ENCODE measurements around the gene OR10H5.
"Not testable (repeated sequence)": the region's sequence is repeated elsewhere in the genome, so short reads cannot be mapped to it uniquely, and the experiment has no call there.

Gene OR10H5

GRCh38 chr19:15811476-15811875 lies 24.0 kb downstream of the OR10H5 start:
- H3K27me3 ChIP-seq (ENCODE audit: control insufficient read depth, insufficient read depth, low read length) = peaks cover 44% of the 10 kb centered on the region
- no peaks in the 10 kb centered on the region; the same call in 1 of the 2 replicates for H3K9me3 ChIP-seq (ENCODE audit: control insufficient read depth, insufficient read depth, low read depth, low read length)
- no peaks in the 10 kb centered on the region for H3K36me3 ChIP-seq (ENCODE audit: control insufficient read depth, insufficient read depth, low read length)
- no peaks in the 10 kb centered on the region for H3K4me1 ChIP-seq (ENCODE audit: control insufficient read depth, insufficient read depth, low read length)
- no peak overlapping the region for H3K4me3 ChIP-seq (ENCODE audit: low read depth, low read length)
- H3K27ac ChIP-seq (ENCODE audit: low read depth, low read length) = no peak overlapping the region
- H3K9ac ChIP-seq (ENCODE audit: low read length) = no peak overlapping the region

GRCh38 chr19:15812060-15812722 lies 24.7 kb downstream of the OR10H5 start:
- H3K27ac ChIP-seq (ENCODE audit: low read depth, low read length) = no peak overlapping the region
- no peak overlapping the region for H3K9ac ChIP-seq (ENCODE audit: low read length)
- no peaks in the 10 kb centered on the region for H3K4me1 ChIP-seq (ENCODE audit: control insufficient read depth, insufficient read depth, low read length)
- no peak overlapping the region for H3K4me3 ChIP-seq (ENCODE audit: low read depth, low read length)
- no peaks in the 10 kb centered on the region; the same call in 1 of the 2 replicates for H3K9me3 ChIP-seq (ENCODE audit: control insufficient read depth, insufficient read depth, low read depth, low read length)
- peaks cover 44% of the 10 kb centered on the region for H3K27me3 ChIP-seq (ENCODE audit: control insufficient read depth, insufficient read depth, low read length)
- no peaks in the 10 kb centered on the region for H3K36me3 ChIP-seq (ENCODE audit: control insufficient read depth, insufficient read depth, low read length)

GRCh38 chr19:15813916-15814315 lies 26.5 kb downstream of the OR10H5 start:
- Histone ChIP-seq H3K36me3 (ENCODE audit: control insufficient read depth, insufficient read depth, low read length) (no peaks in the 10 kb centered on the region), H3K27me3 (ENCODE audit: control insufficient read depth, insufficient read depth, low read length) (peaks cover 44% of the 10 kb centered on the region), H3K4me3 (ENCODE audit: low read depth, low read length) (no peak overlapping the region), H3K9me3 (ENCODE audit: control insufficient read depth, insufficient read depth, low read depth, low read length) (no peaks in the 10 kb centered on the region; the same call in 1 of the 2 replicates), H3K4me1 (ENCODE audit: control insufficient read depth, insufficient read depth, low read length) (no peaks in the 10 kb centered on the region), H3K27ac (ENCODE audit: low read depth, low read length) (no peak overlapping the region), H3K9ac (ENCODE audit: low read length) (no peak overlapping the region)

- peaks cover 44% of the 10 kb centered on the region for H3K27me3 ChIP-seq (ENCODE audit: control insufficient read depth, insufficient read depth, low read length)
- H3K4me3 ChIP-seq (ENCODE audit: low read depth, low read length) = no peak within 1 kb of the TSS
- no peaks in the 10 kb centered on the region for H3K4me1 ChIP-seq (ENCODE audit: control insufficient read depth, insufficient read depth, low read length)
- H3K36me3 ChIP-seq (ENCODE audit: control insufficient read depth, insufficient read depth, low read length) = no peaks in the 10 kb centered on the region
- no peak within 1 kb of the TSS for H3K27ac ChIP-seq (ENCODE audit: low read depth, low read length)
- H3K9ac ChIP-seq (ENCODE audit: low read length) = no peak within 1 kb of the TSS
- no peaks in the 10 kb centered on the region; the same call in 1 of the 2 replicates for H3K9me3 ChIP-seq (ENCODE audit: control insufficient read depth, insufficient read depth, low read depth, low read length)
These were observed 27.8 kb downstream of the OR10H5 start, which contains the start of gene OR10H1 for GRCh38 chr19:15815306-15815705. TSS of gene OR10H1 (minus strand) at chr19:15815664. CDS start at chr19:15808037, 7,627 bp downstream.

- H3K4me3 ChIP-seq (ENCODE audit: low read depth, low read length) = no peak overlapping the region
- no peak overlapping the region for H3K27ac ChIP-seq (ENCODE audit: low read depth, low read length)
- no peaks in the 10 kb centered on the region for H3K4me1 ChIP-seq (ENCODE audit: control insufficient read depth, insufficient read depth, low read length)
- peaks cover 2% of the 10 kb centered on the region; the same call in 1 of the 2 replicates for H3K27me3 ChIP-seq (ENCODE audit: control insufficient read depth, insufficient read depth, low read length)
- no peak overlapping the region for H3K9ac ChIP-seq (ENCODE audit: low read length)
- H3K36me3 ChIP-seq (ENCODE audit: control insufficient read depth, insufficient read depth, low read length) = no peaks in the 10 kb centered on the region
- no peaks in the 10 kb centered on the region; the same call in 1 of the 2 replicates for H3K9me3 ChIP-seq (ENCODE audit: control insufficient read depth, insufficient read depth, low read depth, low read length)
These were observed 33.2 kb downstream of the OR10H5 start for GRCh38 chr19:15820646-15821045.

GRCh38 chr19:15825753-15826152 lies 38.3 kb downstream of the OR10H5 start:
- no peak overlapping the region for H3K4me3 ChIP-seq (ENCODE audit: low read depth, low read length)
- H3K9me3 ChIP-seq (ENCODE audit: control insufficient read depth, insufficient read depth, low read depth, low read length) = peaks cover 5% of the 10 kb centered on the region; the same call in 1 of the 2 replicates
- H3K4me1 ChIP-seq (ENCODE audit: control insufficient read depth, insufficient read depth, low read length) = no peaks in the 10 kb centered on the region
- no peak overlapping the region for H3K27ac ChIP-seq (ENCODE audit: low read depth, low read length)
- no peak overlapping the region for H3K9ac ChIP-seq (ENCODE audit: low read length)
- peaks cover 4% of the 10 kb centered on the region; the same call in 1 of the 2 replicates for H3K27me3 ChIP-seq (ENCODE audit: control insufficient read depth, insufficient read depth, low read length)
- no peaks in the 10 kb centered on the region for H3K36me3 ChIP-seq (ENCODE audit: control insufficient read depth, insufficient read depth, low read length)

GRCh38 chr19:15828121-15828610 lies 40.7 kb downstream of the OR10H5 start:
- Histone ChIP-seq H3K27me3 (ENCODE audit: control insufficient read depth, insufficient read depth, low read length) (peaks cover 11% of the 10 kb centered on the region; the same call in 1 of the 2 replicates), H3K9me3 (ENCODE audit: control insufficient read depth, insufficient read depth, low read depth, low read length) (peaks cover 5% of the 10 kb centered on the region; the same call in 1 of the 2 replicates), H3K36me3 (ENCODE audit: control insufficient read depth, insufficient read depth, low read length) (no peaks in the 10 kb centered on the region), H3K4me1 (ENCODE audit: control insufficient read depth, insufficient read depth, low read length) (no peaks in the 10 kb centered on the region), H3K9ac (ENCODE audit: low read length) (no peak overlapping the region), H3K27ac (ENCODE audit: low read depth, low read length) (no peak overlapping the region), H3K4me3 (ENCODE audit: low read depth, low read length) (no peak overlapping the region)

GRCh38 chr19:15828611-15829305 lies 41.3 kb downstream of the OR10H5 start:
- H3K9me3 ChIP-seq (ENCODE audit: control insufficient read depth, insufficient read depth, low read depth, low read length); H3K27ac ChIP-seq (ENCODE audit: low read depth, low read length); H3K36me3 ChIP-seq (ENCODE audit: control insufficient read depth, insufficient read depth, low read length); H3K4me1 ChIP-seq (ENCODE audit: control insufficient read depth, insufficient read depth, low read length); H3K4me3 ChIP-seq (ENCODE audit: low read depth, low read length); H3K9ac ChIP-seq (ENCODE audit: low read length): not testable (repeated sequence)
- peaks cover 17% of the 10 kb centered on the region; the same call in 1 of the 2 replicates for H3K27me3 ChIP-seq (ENCODE audit: control insufficient read depth, insufficient read depth, low read length)

GRCh38 chr19:15829306-15829698 lies 41.8 kb downstream of the OR10H5 start:
- H3K27me3 ChIP-seq (ENCODE audit: control insufficient read depth, insufficient read depth, low read length) = peaks cover 17% of the 10 kb centered on the region; the same call in 1 of the 2 replicates
- H3K4me1 ChIP-seq (ENCODE audit: control insufficient read depth, insufficient read depth, low read length) = no peaks in the 10 kb centered on the region
- H3K9me3 ChIP-seq (ENCODE audit: control insufficient read depth, insufficient read depth, low read depth, low read length) = peaks cover 5% of the 10 kb centered on the region; the same call in 1 of the 2 replicates
- no peak overlapping the region for H3K9ac ChIP-seq (ENCODE audit: low read length)
- H3K27ac ChIP-seq (ENCODE audit: low read depth, low read length) = no peak overlapping the region
- no peaks in the 10 kb centered on the region for H3K36me3 ChIP-seq (ENCODE audit: control insufficient read depth, insufficient read depth, low read length)
- H3K4me3 ChIP-seq (ENCODE audit: low read depth, low read length) = no peak overlapping the region

GRCh38 chr19:15829786-15830185 lies 42.3 kb downstream of the OR10H5 start:
- H3K4me1 ChIP-seq (ENCODE audit: control insufficient read depth, insufficient read depth, low read length) = no peaks in the 10 kb centered on the region
- no peak overlapping the region for H3K4me3 ChIP-seq (ENCODE audit: low read depth, low read length)
- peaks cover 5% of the 10 kb centered on the region; the same call in 1 of the 2 replicates for H3K9me3 ChIP-seq (ENCODE audit: control insufficient read depth, insufficient read depth, low read depth, low read length)
- no peak overlapping the region for H3K27ac ChIP-seq (ENCODE audit: low read depth, low read length)
- no peaks in the 10 kb centered on the region for H3K36me3 ChIP-seq (ENCODE audit: control insufficient read depth, insufficient read depth, low read length)
- no peak overlapping the region for H3K9ac ChIP-seq (ENCODE audit: low read length)
- peaks cover 17% of the 10 kb centered on the region; the same call in 1 of the 2 replicates for H3K27me3 ChIP-seq (ENCODE audit: control insufficient read depth, insufficient read depth, low read length)

GRCh38 chr19:15831626-15832025 lies 44.2 kb downstream of the OR10H5 start:
- Histone ChIP-seq H3K9me3 (ENCODE audit: control insufficient read depth, insufficient read depth, low read depth, low read length) (peaks cover 5% of the 10 kb centered on the region; the same call in 1 of the 2 replicates), H3K36me3 (ENCODE audit: control insufficient read depth, insufficient read depth, low read length) (no peaks in the 10 kb centered on the region), H3K27me3 (ENCODE audit: control insufficient read depth, insufficient read depth, low read length) (peaks cover 23% of the 10 kb centered on the region; the same call in 1 of the 2 replicates), H3K9ac (ENCODE audit: low read length) (no peak overlapping the region), H3K4me1 (ENCODE audit: control insufficient read depth, insufficient read depth, low read length) (0 out of 2 replicates have a peak, but pooled peaks cover 5% of the 10 kb centered on the region), H3K27ac (ENCODE audit: low read depth, low read length) (no peak overlapping the region), H3K4me3 (ENCODE audit: low read depth, low read length) (no peak overlapping the region)

All from HUES6 (cell line).